Keratinocyte (primary cell): ENCODE measurements around the gene POLR2J3. TPM values are rescaled to one million over a fixed set of nuclear protein-coding genes. Genes with fewer than 3 reads are reported as not detected.

Experiments
- polyA plus RNA-seq, 5 experiments: library from polyadenylated mRNA; depleted of rRNA in 3 of 5; stranded (reverse) in 3 of 5; stranded (forward) in 1 of 5; unstranded in 1 of 5; fragments of >200 nt; gene quantifications; 1 replicate in 1 of 5; 2 replicates in 3 of 5; 3 replicates in 1 of 5; pipeline versions ENCODE4 v1.2.1 to v1.2.3, GENCODE V29; 2011 to 2012; ENCODE audit warnings: missing spikeins in 2 of 5, low read depth in 1 of 5, low replicate concordance in 1 of 5

Gene POLR2J3
- polyA plus RNA-seq, 1 donor (not counting 4 experiments of a cell fraction or from before 2014, with no cell fraction given): 93.6 TPM

Other genes starting within 250 kb of the POLR2J3 start
- not detected in 3 replicates for gene SPDYE6, start 216.1 kb downstream of the POLR2J3 start, polyA plus RNA-seq
- 12.5 to 16.1 TPM (median 12.9 TPM) in 3 replicates for gene PRKRIP1, start 176.2 kb downstream of the POLR2J3 start, polyA plus RNA-seq
- 2.0 to 4.3 TPM (median 4.1 TPM) in 3 replicates for gene ORAI2, start 139.0 kb downstream of the POLR2J3 start, polyA plus RNA-seq
- 3.1 to 5.5 TPM (median 3.7 TPM) in 3 replicates for gene ALKBH4, start 107.7 kb downstream of the POLR2J3 start, polyA plus RNA-seq
- 11.3 to 15.3 TPM (median 14.4 TPM) in 3 replicates for gene LRWD1, start 107.6 kb downstream of the POLR2J3 start, polyA plus RNA-seq
- gene POLR2J, start 93.7 kb downstream of the POLR2J3 start, polyA plus RNA-seq: 65.0 to 71.8 TPM (median 65.9 TPM) in 3 replicates
- 0.45 to 1.2 TPM (median 0.49 TPM) in 3 replicates for gene RASA4B, start 54.8 kb downstream of the POLR2J3 start, polyA plus RNA-seq
- gene UPK3BL2, start 28.9 kb downstream of the POLR2J3 start, polyA plus RNA-seq: 4.6 to 27.3 TPM (median 6.3 TPM) in 3 replicates
- not detected in 3 replicates for gene SPDYE2, start 21.4 kb downstream of the POLR2J3 start, polyA plus RNA-seq
- 0.39 to 1.3 TPM (median 1.1 TPM) in 3 replicates for gene RASA4, start 44.2 kb upstream of the POLR2J3 start, polyA plus RNA-seq
- 20.3 to 112 TPM (median 48.2 TPM) in 3 replicates for gene UPK3BL1, start 70.2 kb upstream of the POLR2J3 start, polyA plus RNA-seq
- gene SPDYE2B, start 77.7 kb upstream of the POLR2J3 start, polyA plus RNA-seq: not detected in 3 replicates
- gene POLR2J2, start 99.1 kb upstream of the POLR2J3 start, polyA plus RNA-seq: 1.9 to 3.1 TPM (median 2.8 TPM) in 3 replicates
- 2.9 to 7.3 TPM (median 4.1 TPM) in 3 replicates for gene FAM185A, start 176.4 kb upstream of the POLR2J3 start, polyA plus RNA-seq